CD4-positive, alpha-beta T cell treated with Interleukin-17A for 4 hours (primary cell): ENCODE measurements around the gene SLC35F2.
"Not testable (repeated sequence)": the region's sequence is repeated elsewhere in the genome, so short reads cannot be mapped to it uniquely, and the experiment has no call there.

Experiments used
- DNase-seq: peaks from one replicate; pipeline ENCODE4 v3.0.0-alpha.2; 2020; ENCODE audit warnings: mixed read lengths

SLC35F2 gene

GRCh38 chr11:107858217-107859070 is at the start of gene SLC35F2:
Gene SLC35F2, minus strand, starts transcription at chr11:107858787. Its CDS starts 20 bp downstream, at chr11:107858767.
- peak; percentile 77 for DNase-seq

- DNase-seq, result no peak
Measured at GRCh38 chr11:107908211-107908610, 49.6 kb upstream of the SLC35F2 start.

GRCh38 chr11:107898270-107898669 is 39.7 kb upstream of the SLC35F2 start:
- peak; percentile 7 for DNase-seq

GRCh38 chr11:107882095-107882820 is 23.7 kb upstream of the SLC35F2 start:
- no peak for DNase-seq

GRCh38 chr11:107881471-107881870 is 22.9 kb upstream of the SLC35F2 start:
- DNase-seq, result not testable (repeated sequence)

- no peak for DNase-seq
Measured at GRCh38 chr11:107876141-107876540, 17.6 kb upstream of the SLC35F2 start.

GRCh38 chr11:107864591-107864990 is 6.0 kb upstream of the SLC35F2 start:
- DNase-seq, result no peak

- no peak for DNase-seq
Measured at GRCh38 chr11:107860688-107861087, 2.1 kb upstream of the SLC35F2 start.

- DNase-seq, result not testable (repeated sequence)
Measured at GRCh38 chr11:107860240-107860620, 1.6 kb upstream of the SLC35F2 start.

GRCh38 chr11:107859459-107860239 is 1.1 kb upstream of the SLC35F2 start:
- peak; percentile 63 for DNase-seq

- DNase-seq, result no peak
Measured at GRCh38 chr11:107857550-107858216, 904 bp downstream of the SLC35F2 start.

GRCh38 chr11:107856981-107857517 is 1.5 kb downstream of the SLC35F2 start:
- no peak for DNase-seq

- no peak for DNase-seq
Measured at GRCh38 chr11:107856180-107856980, 2.2 kb downstream of the SLC35F2 start.

GRCh38 chr11:107853070-107853469 is 5.5 kb downstream of the SLC35F2 start:
- no peak for DNase-seq

GRCh38 chr11:107851704-107852310 is 6.8 kb downstream of the SLC35F2 start:
- DNase-seq, result no peak

GRCh38 chr11:107849790-107850189 is 8.8 kb downstream of the SLC35F2 start:
- DNase-seq, result no peak

GRCh38 chr11:107848345-107848744 is 10.2 kb downstream of the SLC35F2 start:
- no peak for DNase-seq

- DNase-seq, result no peak
Measured at GRCh38 chr11:107847184-107847583, 11.4 kb downstream of the SLC35F2 start.

GRCh38 chr11:107844041-107844440 is 14.5 kb downstream of the SLC35F2 start:
- no peak for DNase-seq

- no peak for DNase-seq
Measured at GRCh38 chr11:107842412-107843100, 16.0 kb downstream of the SLC35F2 start.
